ENCODE data around the gene PLA2G2C. TPM values are rescaled to one million over a fixed set of nuclear protein-coding genes. Genes with fewer than 3 reads are reported as not detected.

PLA2G2C gene
- total and polyA plus RNA-seq, 2 donors (not counting 3 experiments of a cell fraction or from before 2014, with no cell fraction given), result not detected

DNA sequence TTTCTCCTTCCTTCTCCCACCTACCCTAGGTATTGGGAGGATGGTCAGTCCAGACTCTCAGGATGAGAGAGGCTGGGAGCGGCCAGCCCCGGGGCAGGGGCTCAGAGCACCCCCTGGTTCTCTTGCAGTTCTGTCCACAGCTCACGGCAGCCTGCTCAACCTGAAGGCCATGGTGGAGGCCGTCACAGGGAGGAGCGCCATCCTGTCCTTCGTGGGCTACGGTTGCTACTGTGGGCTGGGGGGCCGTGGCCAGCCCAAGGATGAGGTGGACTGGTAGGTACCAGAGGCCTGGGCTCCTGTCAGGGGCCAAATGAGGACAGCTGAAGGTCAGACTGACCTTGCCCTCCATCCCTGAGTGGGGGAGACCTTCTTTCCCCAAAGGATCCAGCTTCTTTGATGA, 43.0 kb downstream of the PLA2G2C start:
- no peaks in the 10 kb centered on the region for H3K27me3 ChIP-seq (ENCODE audit: control insufficient read depth in 2 of 2, insufficient read depth in 2 of 2, low read length in 2 of 2)
- H3K9ac ChIP-seq (replicated peaks; ENCODE audit: extremely low read depth, insufficient read depth, low read length), result no peak overlapping the region
- H3K4me3 ChIP-seq (replicated peaks in 1 of 3; ENCODE audit: insufficient read depth in 1 of 3, low read depth in 1 of 3, low read length in 3 of 3), result no peak overlapping the region
- no peaks in the 10 kb centered on the region for H4K20me1 ChIP-seq (replicated peaks; ENCODE audit: control insufficient read depth, extremely low read depth, insufficient read depth, low read length)
- no peak overlapping the region for H2AFZ ChIP-seq (ENCODE audit: low read depth, low read length)
- H3K9me3 ChIP-seq (replicated peaks; ENCODE audit: control insufficient read depth, insufficient read depth, low read length), result no peaks in the 10 kb centered on the region
- TF ChIP-seq JUN (IDR thresholded peaks at IDR 0.05; ENCODE audit: borderline replicate concordance, insufficient read depth, insufficient read length, low read depth) (no peak), MYC (IDR thresholded peaks at IDR 0.05; ENCODE audit: low read depth, low read length) (no peak), GATA2 (IDR thresholded peaks at IDR 0.05; ENCODE audit: insufficient read depth, insufficient read length, low read depth, low read length) (no peak), POLR2A (IDR thresholded peaks at IDR 0.05; ENCODE audit: low read depth, low read length) (no peak), POLR2AphosphoS5 (IDR thresholded peaks at IDR 0.05; ENCODE audit: insufficient read depth, low read depth, low read length) (no peak), FOS (IDR thresholded peaks at IDR 0.05; ENCODE audit: borderline replicate concordance, insufficient read depth, low read length) (no peak), EZH2 (IDR thresholded peaks at IDR 0.05; ENCODE audit: borderline replicate concordance, low read depth, low read length, severe bottlenecking) (no peak)
- TF ChIP-seq, protein P1, sequence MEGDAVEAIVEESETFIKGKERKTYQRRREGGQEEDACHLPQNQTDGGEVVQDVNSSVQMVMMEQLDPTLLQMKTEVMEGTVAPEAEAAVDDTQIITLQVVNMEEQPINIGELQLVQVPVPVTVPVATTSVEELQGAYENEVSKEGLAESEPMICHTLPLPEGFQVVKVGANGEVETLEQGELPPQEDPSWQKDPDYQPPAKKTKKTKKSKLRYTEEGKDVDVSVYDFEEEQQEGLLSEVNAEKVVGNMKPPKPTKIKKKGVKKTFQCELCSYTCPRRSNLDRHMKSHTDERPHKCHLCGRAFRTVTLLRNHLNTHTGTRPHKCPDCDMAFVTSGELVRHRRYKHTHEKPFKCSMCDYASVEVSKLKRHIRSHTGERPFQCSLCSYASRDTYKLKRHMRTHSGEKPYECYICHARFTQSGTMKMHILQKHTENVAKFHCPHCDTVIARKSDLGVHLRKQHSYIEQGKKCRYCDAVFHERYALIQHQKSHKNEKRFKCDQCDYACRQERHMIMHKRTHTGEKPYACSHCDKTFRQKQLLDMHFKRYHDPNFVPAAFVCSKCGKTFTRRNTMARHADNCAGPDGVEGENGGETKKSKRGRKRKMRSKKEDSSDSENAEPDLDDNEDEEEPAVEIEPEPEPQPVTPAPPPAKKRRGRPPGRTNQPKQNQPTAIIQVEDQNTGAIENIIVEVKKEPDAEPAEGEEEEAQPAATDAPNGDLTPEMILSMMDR (IDR thresholded peaks at IDR 0.05; ENCODE audit: extremely low read depth in 1 of 2, insufficient read depth in 1 of 2, low read depth in 1 of 2, low read length in 2 of 2), result no peak
- TF ChIP-seq, protein P2, sequence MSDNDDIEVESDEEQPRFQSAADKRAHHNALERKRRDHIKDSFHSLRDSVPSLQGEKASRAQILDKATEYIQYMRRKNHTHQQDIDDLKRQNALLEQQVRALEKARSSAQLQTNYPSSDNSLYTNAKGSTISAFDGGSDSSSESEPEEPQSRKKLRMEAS (IDR thresholded peaks at IDR 0.05; ENCODE audit: insufficient read depth, insufficient read length), result no peak
- no peak for FAIRE-seq
- no peaks in the 10 kb centered on the region for H3K4me1 ChIP-seq (ENCODE audit: control insufficient read depth, extremely low read depth, insufficient read depth, low read length)
- no TSS peak for BruUV-seq (replicated peaks)
- dilution Hi-C loops (cut with MboI; ENCODE audit: extremely low pct_ligation_motif_present, low sequenced_read_pairs) (no loop called here), intact Hi-C loops (cut with micrococcal nuclease) (no loop called here)
- no peak for DNase-seq (ENCODE audit: low read depth, low spot score)
- H3K79me2 ChIP-seq (ENCODE audit: control insufficient read depth, insufficient read depth, low read length), result no peaks in the 10 kb centered on the region
- H3K36me3 ChIP-seq (ENCODE audit: control insufficient read depth in 2 of 2, extremely low read depth in 1 of 2, insufficient read depth in 2 of 2, low read length in 2 of 2), result no peaks in the 10 kb centered on the region
- H3K9me1 ChIP-seq (replicated peaks; ENCODE audit: control insufficient read depth, extremely low read depth, insufficient read depth, low read length), result no peaks in the 10 kb centered on the region
- ChIA-PET POLR2A (no interaction called here), CTCF (interaction anchor here (1.0 to 1.9 kb wide), 2 partner anchors 9 to 44 kb away, joined by 3 to 13 read pairs; no protein-coding TSS in a partner anchor)
- H3K4me2 ChIP-seq (ENCODE audit: insufficient read depth, low read length), result no peak overlapping the region
- H3K27ac ChIP-seq (ENCODE audit: insufficient read depth, low read depth, low read length), result no peak overlapping the region

Data from endothelial cell of umbilical vein (primary cell).